CD4-positive, alpha-beta T cell (primary cell): ENCODE data around the gene TENT4A. TPM values are rescaled to one million over a fixed set of nuclear protein-coding genes. Genes with fewer than 3 reads are reported as not detected.
A peak's percentile ranks its signal among the peaks of the same experiment; 100 is the strongest.

Experiments
- ATAC-seq: fragments of 200-7000 bp; cut with Tn5 transposase; one replicate; pipeline ENCODE4 v1.10.0; 2022; ENCODE audit warnings: mild to moderate bottlenecking; ENCODE audit not compliant: poor library complexity
- CTCF ChIA-PET: fragments of 350-600 bp; sonication (Branson Sonifier 250); formaldehyde crosslinking; loops from one replicate; lab custom pipeline; 2021; ENCODE audit warnings: antibody characterized with exemption, inconsistent platforms; lab: Charles Lee
- POLR2A ChIA-PET: fragments of 350-600 bp; sonication (Branson Sonifier 250); formaldehyde crosslinking; loops from one replicate; lab custom pipeline; 2021; ENCODE audit warnings: antibody characterized with exemption, inconsistent platforms; lab: Charles Lee
- DNase-seq, 14 experiments: peaks; one replicate each; pipeline ENCODE4 v3.0.0-alpha.2; 2013 to 2020; ENCODE audit warnings: mixed read lengths in 2 of 14
- H3K27ac ChIP-seq, 2 donors: one replicate each; pipeline versions ENCODE4 v1.5.1 to v1.7.0; 2013; ENCODE audit warnings: low read length in 2 of 2, low read depth in 1 of 2, mild to moderate bottlenecking in 1 of 2
- H3K27me3 ChIP-seq, 2 experiments: 1 replicate in 1 of 2; 2 replicates in 1 of 2; pipeline versions ENCODE4 v1.6.1 to v1.7.0; 2013; ENCODE audit warnings: low read length in 2 of 2, control low read depth in 1 of 2, mild to moderate bottlenecking in 1 of 2, moderate library complexity in 1 of 2; ENCODE audit not compliant: insufficient read depth in 2 of 2, control insufficient read depth in 1 of 2
- H3K36me3 ChIP-seq: one replicate; pipeline ENCODE4 v1.6.1; 2013; ENCODE audit warnings: low read length, control low read depth; ENCODE audit not compliant: insufficient read depth
- H3K4me1 ChIP-seq: one replicate; pipeline ENCODE4 v1.6.1; 2013; ENCODE audit warnings: low read length, control low read depth; ENCODE audit not compliant: insufficient read depth
- H3K4me3 ChIP-seq: one replicate; pipeline ENCODE4 v1.5.1; 2013; ENCODE audit warnings: mild to moderate bottlenecking, low read length, moderate library complexity
- H3K9me3 ChIP-seq, 2 experiments: 1 replicate in 1 of 2; 2 replicates in 1 of 2; pipeline versions ENCODE4 v1.6.1 to v1.7.0; 2013; ENCODE audit warnings: low read length in 2 of 2, mild to moderate bottlenecking in 2 of 2, control low read depth in 1 of 2, moderate library complexity in 1 of 2; ENCODE audit not compliant: control insufficient read depth in 1 of 2, insufficient read depth in 1 of 2
- H3K27ac Mint-ChIP-seq: one replicate; pipeline ENCODE4 v1.8.0; 2020; ENCODE audit warnings: mixed read lengths
- H3K27me3 Mint-ChIP-seq: one replicate; pipeline ENCODE4 v1.8.0; 2021; ENCODE audit warnings: mixed read lengths
- H3K36me3 Mint-ChIP-seq: one replicate; pipeline ENCODE4 v1.8.0; 2021; ENCODE audit warnings: low read depth, mixed read lengths
- H3K4me1 Mint-ChIP-seq: one replicate; pipeline ENCODE4 v1.8.0; 2021; ENCODE audit warnings: low read depth, mixed read lengths
- H3K4me3 Mint-ChIP-seq: one replicate; pipeline ENCODE4 v1.8.0; 2020; ENCODE audit warnings: mild to moderate bottlenecking, mixed read lengths
- H3K9me3 Mint-ChIP-seq: one replicate; pipeline ENCODE4 v1.8.0; 2020; ENCODE audit warnings: mixed read lengths
- intact Hi-C, 2 experiments: fragments of 100-400 bp; cut with DNase I in 1 of 2; cut with micrococcal nuclease in 1 of 2; formaldehyde crosslinking; loops; one replicate each; pipeline versions ENCODE4 v1.15.1 to v1.9.0; 2023 to 2025; cut with DNase I, micrococcal nuclease
- total RNA-seq, 174 experiments: library from RNA in 2 of 174; stranded (reverse) in 2 of 174; gene quantifications; one replicate each; pipeline ENCODE4 v1.2.3 and lab custom pipeline; 2021 to 2026
- TF ChIP-seq, protein P1 (sequence below): fragments of 200-600 bp; IDR thresholded peaks from one replicate; pipeline ENCODE4 v1.8.0; 2022; ENCODE audit warnings: antibody characterized with exemption, mild to moderate bottlenecking

Gene TENT4A
- total RNA-seq, 2 experiments from 2014 or later, result 49.2 to 51.9 TPM

DNA sequence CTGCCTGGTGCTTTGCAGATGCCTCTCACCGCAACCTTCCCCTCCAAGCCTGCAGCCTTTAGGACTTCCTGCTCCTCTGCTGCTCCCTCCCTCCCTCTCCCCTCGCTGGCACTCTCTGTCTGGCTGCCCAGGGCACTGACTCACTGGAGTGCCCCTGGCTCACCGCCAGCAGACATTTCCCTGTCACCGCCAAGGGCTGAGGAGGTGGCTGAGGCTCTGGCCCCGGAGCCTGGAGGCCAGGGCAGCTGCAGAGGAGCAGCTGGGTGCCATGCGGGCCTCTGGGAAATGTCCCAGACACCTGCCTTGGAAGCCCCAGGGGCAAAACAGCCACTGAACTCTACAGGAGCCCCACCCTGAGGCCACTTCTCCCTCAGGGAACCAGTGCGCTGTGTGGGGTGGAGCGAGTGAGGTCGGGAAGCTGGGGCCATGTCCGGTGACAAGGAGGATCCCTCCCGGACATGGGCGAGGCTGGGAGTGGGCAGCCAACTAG, 53.4 kb downstream of the TENT4A start:
- peak in 12 of 14 experiments; percentile 13 to 82 (median 27) for DNase-seq
- ATAC-seq, result peak; percentile 50
- Mint-ChIP-seq H3K27me3 (no peaks in the 10 kb centered on the region), H3K27ac (no peak overlapping the region), H3K4me1 (no peaks in the 10 kb centered on the region), H3K9me3 (no peaks in the 10 kb centered on the region), H3K4me3 (no peak overlapping the region), H3K36me3 (no peaks in the 10 kb centered on the region)
- Histone ChIP-seq H3K4me3 (no peak overlapping the region), H3K27me3 (no peaks in the 10 kb centered on the region), H3K36me3 (no peaks in the 10 kb centered on the region), H3K9me3 (peaks cover 0 to 7% of the 10 kb centered on the region in 2 experiments), H3K4me1 (peaks cover 14% of the 10 kb centered on the region), H3K27ac (no peak overlapping the region)
- intact Hi-C loops, result loop anchor here in 1 of 2 experiments (5.0 to 10.0 kb wide), 3 partner anchors 981 to 1088 kb away; partner anchors contain the start of gene CFAP90
- TF ChIP-seq, protein P1, sequence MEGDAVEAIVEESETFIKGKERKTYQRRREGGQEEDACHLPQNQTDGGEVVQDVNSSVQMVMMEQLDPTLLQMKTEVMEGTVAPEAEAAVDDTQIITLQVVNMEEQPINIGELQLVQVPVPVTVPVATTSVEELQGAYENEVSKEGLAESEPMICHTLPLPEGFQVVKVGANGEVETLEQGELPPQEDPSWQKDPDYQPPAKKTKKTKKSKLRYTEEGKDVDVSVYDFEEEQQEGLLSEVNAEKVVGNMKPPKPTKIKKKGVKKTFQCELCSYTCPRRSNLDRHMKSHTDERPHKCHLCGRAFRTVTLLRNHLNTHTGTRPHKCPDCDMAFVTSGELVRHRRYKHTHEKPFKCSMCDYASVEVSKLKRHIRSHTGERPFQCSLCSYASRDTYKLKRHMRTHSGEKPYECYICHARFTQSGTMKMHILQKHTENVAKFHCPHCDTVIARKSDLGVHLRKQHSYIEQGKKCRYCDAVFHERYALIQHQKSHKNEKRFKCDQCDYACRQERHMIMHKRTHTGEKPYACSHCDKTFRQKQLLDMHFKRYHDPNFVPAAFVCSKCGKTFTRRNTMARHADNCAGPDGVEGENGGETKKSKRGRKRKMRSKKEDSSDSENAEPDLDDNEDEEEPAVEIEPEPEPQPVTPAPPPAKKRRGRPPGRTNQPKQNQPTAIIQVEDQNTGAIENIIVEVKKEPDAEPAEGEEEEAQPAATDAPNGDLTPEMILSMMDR, result no peak
- POLR2A ChIA-PET, result interaction anchor here (0.6 kb wide), 1 partner anchor 391 kb away, joined by 3 read pairs; no protein-coding TSS in a partner anchor
- CTCF ChIA-PET, result interaction anchor here (1.8 kb wide), 1 partner anchor 21 kb away, joined by 4 read pairs; no protein-coding TSS in a partner anchor

DNA sequence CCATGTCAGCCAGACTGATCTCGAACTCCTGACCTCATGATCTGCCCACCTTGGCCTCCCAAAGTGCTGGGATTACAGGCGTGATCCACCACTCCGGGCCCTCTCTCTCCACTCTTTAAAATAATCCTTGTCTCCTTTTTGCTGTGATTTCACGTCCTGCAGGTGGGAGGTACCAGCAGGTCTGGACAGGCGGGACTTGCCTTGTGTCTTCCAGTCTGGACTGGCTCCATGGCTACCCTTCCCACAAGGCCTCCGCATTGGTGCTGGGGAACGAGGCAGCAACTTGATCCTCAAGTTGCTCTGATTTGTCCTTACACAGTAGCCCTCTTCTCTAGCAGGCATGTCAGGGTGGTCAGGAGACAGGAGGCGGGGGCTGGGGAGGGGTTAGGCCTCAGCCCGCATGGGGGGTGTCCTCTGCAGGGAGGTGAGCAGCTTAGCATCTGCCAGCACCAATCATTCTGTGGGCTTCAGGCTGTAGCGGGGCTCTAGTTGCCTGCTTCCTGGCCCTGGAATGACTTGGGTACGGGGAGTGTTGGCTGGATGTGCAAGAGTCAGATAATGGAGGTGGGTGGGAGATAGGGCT, 54.3 kb downstream of the TENT4A start:
- TF ChIP-seq, protein P1, result no peak
- H3K9me3 ChIP-seq, result peaks cover 0 to 7% of the 10 kb centered on the region in 2 experiments
- ChIA-PET POLR2A (no interaction called here), CTCF (no interaction called here)
- Mint-ChIP-seq H3K9me3 (no peaks in the 10 kb centered on the region), H3K27me3 (no peaks in the 10 kb centered on the region), H3K4me1 (no peaks in the 10 kb centered on the region), H3K27ac (no peak overlapping the region), H3K36me3 (no peaks in the 10 kb centered on the region), H3K4me3 (no peak overlapping the region)
- H3K4me3 ChIP-seq, result no peak overlapping the region
- H3K27ac ChIP-seq, result no peak overlapping the region
- intact Hi-C loops, result loop anchor here in 1 of 2 experiments (5.0 to 10.0 kb wide), 3 partner anchors 980 to 1087 kb away; partner anchors contain the start of gene CFAP90
- ATAC-seq (no peak), DNase-seq (no peak)
- peaks cover 14% of the 10 kb centered on the region for H3K4me1 ChIP-seq
- no peaks in the 10 kb centered on the region for H3K27me3 ChIP-seq
- H3K36me3 ChIP-seq, result no peaks in the 10 kb centered on the region

DNA sequence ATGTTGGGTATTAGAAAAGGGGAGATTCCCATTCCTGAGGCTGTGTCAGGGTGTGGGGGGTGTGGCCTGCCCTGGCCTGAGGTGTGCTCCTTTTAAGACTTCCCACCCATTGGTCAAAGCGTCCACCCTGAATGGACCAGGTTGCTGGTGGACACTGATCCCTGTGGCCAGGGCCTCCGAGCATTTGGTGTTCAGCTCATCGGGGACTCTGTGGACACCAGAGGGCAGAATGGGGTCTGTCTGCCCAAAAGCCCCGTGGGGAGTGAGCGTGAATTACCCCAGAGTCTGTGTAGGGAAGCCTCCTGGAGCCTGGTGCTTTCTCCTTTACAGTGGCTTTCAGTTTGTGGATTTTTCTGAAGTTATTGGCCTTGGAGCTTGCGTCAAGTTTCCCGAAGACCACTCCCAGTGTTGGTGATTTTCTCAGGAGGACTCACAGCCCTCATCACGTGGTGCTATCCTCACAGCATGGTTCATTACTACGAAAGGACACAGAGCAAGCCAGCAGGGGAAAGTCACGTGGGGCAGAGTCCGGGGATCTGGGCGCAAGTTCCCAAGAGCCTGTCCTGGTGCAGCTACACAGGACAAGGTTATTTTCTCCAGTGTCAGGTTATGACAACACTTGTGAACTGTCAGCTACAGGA, 55.5 kb downstream of the TENT4A start:
- ChIA-PET POLR2A (no interaction called here), CTCF (no interaction called here)
- Mint-ChIP-seq H3K36me3 (no peaks in the 10 kb centered on the region), H3K4me1 (no peaks in the 10 kb centered on the region), H3K9me3 (no peaks in the 10 kb centered on the region), H3K27ac (no peak overlapping the region), H3K4me3 (no peak overlapping the region), H3K27me3 (no peaks in the 10 kb centered on the region)
- ATAC-seq, result no peak
- intact Hi-C loops, result loop anchor here in 1 of 2 experiments (5.0 to 10.0 kb wide), 3 partner anchors 979 to 1086 kb away; partner anchors contain the start of gene CFAP90
- Histone ChIP-seq H3K27me3 (no peaks in the 10 kb centered on the region), H3K4me3 (no peak overlapping the region), H3K36me3 (no peaks in the 10 kb centered on the region), H3K27ac (no peak overlapping the region), H3K4me1 (peaks cover 14% of the 10 kb centered on the region), H3K9me3 (peaks cover 0 to 7% of the 10 kb centered on the region in 2 experiments)
- DNase-seq, result no peak
- TF ChIP-seq, protein P1, result no peak
